HCT116 (cell line): ENCODE results near the gene CGRRF1. TPM values are rescaled to one million over a fixed set of nuclear protein-coding genes. Genes with fewer than 3 reads are reported as not detected.

Source experiments
- ATAC-seq: fragments of 200-7000 bp; cut with Tn5 transposase; 2 replicates; pipeline ENCODE4 v1.9.1; 2020; ENCODE audit warnings: mild to moderate bottlenecking, moderate library complexity
- BruUV-seq: library from RNA; stranded (reverse); fragments of 400-500 nt; replicated peaks from 2 replicates; lab custom pipeline; 2021; lab: Mats Ljungman, UMichigan
- CTCF ChIA-PET: fragments of 300-600 bp; sonication (Branson Sonifier 250); formaldehyde crosslinking; loops from one replicate; lab custom pipeline; 2021; ENCODE audit warnings: antibody characterized with exemption; lab: Charles Lee
- POLR2A ChIA-PET: fragments of 300-600, 350-600 bp; sonication (Branson Sonifier 250); formaldehyde crosslinking; loops from one replicate; lab custom pipeline; 2021; ENCODE audit warnings: antibody characterized with exemption; lab: Charles Lee
- RAD21 ChIA-PET, 2 experiments: fragments of 300-600 bp; sonication (Branson Sonifier 250); formaldehyde crosslinking; loops; one replicate each; lab custom pipeline; 2023; ENCODE audit warnings: low total read pairs in 2 of 2; ENCODE audit not compliant: uncharacterized antibody in 2 of 2, unreplicated experiment in 2 of 2, low non-redundant PET in 1 of 2; lab: Charles Lee
- DNase-seq: peaks from one replicate; pipeline ENCODE4 v3.0.0-alpha.2; 2010; ENCODE audit warnings: low read depth, low spot score
- H2AFZ ChIP-seq: fragments of 200-600 bp; shearing (Covaris generic), sonication (generic); 2 replicates; pipeline ENCODE4 v1.6.1; 2017; ENCODE audit warnings: low read depth, mixed run types, mixed read lengths, antibody characterized with exemption, low read length; ENCODE audit not compliant: poor library complexity, severe bottlenecking
- H3K27ac ChIP-seq: 2 replicates; pipeline ENCODE4 v1.5.1; 2012; ENCODE audit warnings: low read depth, low read length
- H3K27me3 ChIP-seq: fragments of 200-600 bp; sonication (generic); 2 replicates; pipeline ENCODE4 v1.6.1; 2016; ENCODE audit warnings: mixed run types, low read length, mixed read lengths; ENCODE audit not compliant: insufficient read depth
- H3K36me3 ChIP-seq, 2 experiments: fragments of 200-500 bp in 1 of 2; fragments of 200-600 bp in 1 of 2; sonication (Bioruptor generic) in 1 of 2; sonication (generic) in 1 of 2; 2 replicates each; pipeline versions ENCODE4 v1.5.1 to v1.6.1; 2014 to 2016; ENCODE audit warnings: low read length in 2 of 2, inconsistent platforms in 1 of 2, mixed read lengths in 1 of 2, mixed run types in 1 of 2; ENCODE audit not compliant: insufficient read depth in 2 of 2, control insufficient read depth in 1 of 2
- H3K4me1 ChIP-seq, 2 experiments: fragments of 200-600 bp in 1 of 2; sonication (generic) in 1 of 2; 2 replicates each; pipeline versions ENCODE4 v1.5.1 to v1.6.1; 2012 to 2017; ENCODE audit warnings: low read length in 2 of 2, inconsistent platforms in 1 of 2, mild to moderate bottlenecking in 1 of 2, mixed read lengths in 1 of 2, mixed run types in 1 of 2, moderate library complexity in 1 of 2; ENCODE audit not compliant: insufficient read depth in 2 of 2, control insufficient read depth in 1 of 2
- H3K4me2 ChIP-seq: fragments of 200-600 bp; sonication (generic); 2 replicates; pipeline ENCODE4 v1.6.1; 2017; ENCODE audit warnings: mixed run types, low read length, mixed read lengths
- H3K4me3 ChIP-seq, 2 experiments: fragments of 200-600 bp in 1 of 2; sonication (generic) in 1 of 2; replicated peaks in 1 of 2; 2 replicates each; pipeline ENCODE4 v1.5.1; 2011 to 2016; ENCODE audit warnings: low read length in 2 of 2, control low read depth in 1 of 2, low read depth in 1 of 2, mild to moderate bottlenecking in 1 of 2, mixed read lengths in 1 of 2, mixed run types in 1 of 2
- H3K79me2 ChIP-seq: fragments of 200-600 bp; sonication (generic); 2 replicates; pipeline ENCODE4 v1.6.1; 2017; ENCODE audit warnings: mild to moderate bottlenecking, mixed run types, low read length, moderate library complexity, mixed read lengths; ENCODE audit not compliant: insufficient read depth
- H3K9ac ChIP-seq: fragments of 200-600 bp; sonication (generic); 2 replicates; pipeline ENCODE4 v1.6.1; 2016; ENCODE audit warnings: low read length, mixed read lengths
- H3K9me2 ChIP-seq: fragments of 200-600 bp; sonication (generic), shearing (Covaris generic); 2 replicates; pipeline ENCODE4 v1.6.1; 2017; ENCODE audit warnings: mixed run types, mild to moderate bottlenecking, moderate library complexity; ENCODE audit not compliant: insufficient read depth
- H3K9me3 ChIP-seq, 2 experiments: fragments of 200-500 bp in 1 of 2; fragments of 200-600 bp in 1 of 2; sonication (Bioruptor generic) in 1 of 2; sonication (generic) in 1 of 2; 2 replicates each; pipeline ENCODE4 v1.6.1; 2014 to 2017; ENCODE audit warnings: low read length in 2 of 2, mixed read lengths in 2 of 2, inconsistent platforms in 1 of 2, low read depth in 1 of 2, mild to moderate bottlenecking in 1 of 2, mixed run types in 1 of 2, moderate library complexity in 1 of 2; ENCODE audit not compliant: control insufficient read depth in 1 of 2, insufficient read depth in 1 of 2
- H4K20me1 ChIP-seq: fragments of 200-600 bp; sonication (generic), shearing (Covaris generic); 2 replicates; pipeline ENCODE4 v1.6.1; 2017; ENCODE audit warnings: mixed run types, mild to moderate bottlenecking, moderate library complexity; ENCODE audit not compliant: insufficient read depth
- CBX3 ChIP-seq: IDR thresholded peaks from 2 replicates; pipeline ENCODE4 v1.6.1; 2012; ENCODE audit warnings: low read depth
- CEBPB ChIP-seq: IDR thresholded peaks from 2 replicates; pipeline ENCODE4 v1.6.1; 2012; ENCODE audit warnings: low read depth
- ELF1 ChIP-seq: IDR thresholded peaks from 2 replicates; pipeline ENCODE4 v1.6.1; 2012; ENCODE audit warnings: low read depth, borderline replicate concordance
- FOSL1 ChIP-seq: IDR thresholded peaks from 2 replicates; pipeline ENCODE4 v1.6.1; 2012; ENCODE audit warnings: low read depth
- JUND ChIP-seq: IDR thresholded peaks from 2 replicates; pipeline ENCODE4 v1.6.1; 2012
- POLR2A ChIP-seq: IDR thresholded peaks from 2 replicates; pipeline ENCODE4 v1.7.0; 2011; ENCODE audit warnings: borderline replicate concordance; ENCODE audit not compliant: insufficient read depth, insufficient read length; ENCODE audit errors: extremely low read depth
- SIN3A ChIP-seq: IDR thresholded peaks from 2 replicates; pipeline ENCODE4 v1.6.1; 2012; ENCODE audit warnings: low read depth
- SP1 ChIP-seq: IDR thresholded peaks from 2 replicates; pipeline ENCODE4 v1.6.1; 2012; ENCODE audit warnings: low read depth
- ZNF274 ChIP-seq: fragments of 200-500 bp; sonication (Bioruptor generic); IDR thresholded peaks from 2 replicates; pipeline ENCODE4 v1.6.1; 2014; ENCODE audit warnings: mild to moderate bottlenecking, low read depth, low read length, inconsistent platforms
- intact Hi-C: fragments of 100-400 bp; cut with micrococcal nuclease; formaldehyde crosslinking; loops from 2 replicates; pipeline ENCODE4 v1.10.0; 2022
- total RNA-seq: library from RNA; stranded (reverse); gene quantifications from one replicate; pipeline ENCODE4 v1.2.1, GENCODE V29; 2021; ENCODE audit not compliant: unreplicated experiment
- TF ChIP-seq, protein P1 (sequence below), 3 experiments: fragments of 200-600 bp in 1 of 3; sonication (generic) in 1 of 3; IDR thresholded peaks in 2 of 3; conservative IDR thresholded peaks in 1 of 3; 2 replicates each; pipeline ENCODE4 v1.5.1; 2012 to 2017; ENCODE audit warnings: low read depth in 2 of 3, low read length in 2 of 3, antibody characterized with exemption in 1 of 3, borderline replicate concordance in 1 of 3, control low read depth in 1 of 3, mild to moderate bottlenecking in 1 of 3, mixed read lengths in 1 of 3, mixed run types in 1 of 3, moderate library complexity in 1 of 3; ENCODE audit not compliant: insufficient read depth in 1 of 3
- TF ChIP-seq, protein P2 (sequence below): IDR thresholded peaks from 2 replicates; pipeline ENCODE4 v1.6.1; 2011; ENCODE audit warnings: mild to moderate bottlenecking, low read length, moderate library complexity; ENCODE audit not compliant: insufficient replicate concordance; ENCODE audit errors: extremely low read depth

The CGRRF1 gene
- total RNA-seq, 1 experiment from 2014 or later, result 15.9 TPM

DNA sequence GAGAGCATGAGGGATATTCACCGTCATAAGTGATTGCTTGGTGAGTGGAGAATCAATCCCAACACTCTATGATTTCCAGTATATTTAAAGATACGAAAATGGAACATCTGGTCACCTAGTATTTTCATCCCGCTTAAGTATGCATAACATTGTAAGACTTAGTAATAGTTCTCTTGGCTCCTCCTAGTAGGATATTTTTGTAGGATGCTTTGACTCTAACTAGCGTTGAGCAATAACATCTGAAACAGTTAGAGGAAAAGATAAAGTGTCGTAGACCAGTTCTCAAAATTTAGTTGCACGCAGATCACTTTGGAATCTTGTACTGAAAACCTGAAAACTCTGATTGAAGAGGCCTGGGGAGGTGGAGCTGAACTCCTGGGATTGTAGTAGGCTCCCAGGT lies 64.8 kb downstream of the CGRRF1 start:
- TF ChIP-seq, protein P1, sequence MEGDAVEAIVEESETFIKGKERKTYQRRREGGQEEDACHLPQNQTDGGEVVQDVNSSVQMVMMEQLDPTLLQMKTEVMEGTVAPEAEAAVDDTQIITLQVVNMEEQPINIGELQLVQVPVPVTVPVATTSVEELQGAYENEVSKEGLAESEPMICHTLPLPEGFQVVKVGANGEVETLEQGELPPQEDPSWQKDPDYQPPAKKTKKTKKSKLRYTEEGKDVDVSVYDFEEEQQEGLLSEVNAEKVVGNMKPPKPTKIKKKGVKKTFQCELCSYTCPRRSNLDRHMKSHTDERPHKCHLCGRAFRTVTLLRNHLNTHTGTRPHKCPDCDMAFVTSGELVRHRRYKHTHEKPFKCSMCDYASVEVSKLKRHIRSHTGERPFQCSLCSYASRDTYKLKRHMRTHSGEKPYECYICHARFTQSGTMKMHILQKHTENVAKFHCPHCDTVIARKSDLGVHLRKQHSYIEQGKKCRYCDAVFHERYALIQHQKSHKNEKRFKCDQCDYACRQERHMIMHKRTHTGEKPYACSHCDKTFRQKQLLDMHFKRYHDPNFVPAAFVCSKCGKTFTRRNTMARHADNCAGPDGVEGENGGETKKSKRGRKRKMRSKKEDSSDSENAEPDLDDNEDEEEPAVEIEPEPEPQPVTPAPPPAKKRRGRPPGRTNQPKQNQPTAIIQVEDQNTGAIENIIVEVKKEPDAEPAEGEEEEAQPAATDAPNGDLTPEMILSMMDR (IDR thresholded peaks at IDR 0.05 in 2 of 3, conservative IDR thresholded peaks at IDR 0.05 in 1 of 3; ENCODE audit: borderline replicate concordance in 1 of 3, insufficient read depth in 1 of 3, low read depth in 2 of 3, low read length in 2 of 3), result no peak
- TF ChIP-seq SIN3A (no peak), SP1 (no peak), CEBPB (no peak), FOSL1 (no peak), POLR2A (no peak), CBX3 (no peak)
- no peak overlapping the region for H3K9ac ChIP-seq
- H3K36me3 ChIP-seq, result peaks cover 0 to 26% of the 10 kb centered on the region in 2 experiments; a peak in 2 of 4 replicates
- no peaks in the 10 kb centered on the region for H3K27me3 ChIP-seq
- ChIA-PET RAD21 (no interaction called here), POLR2A (no interaction called here), CTCF (no interaction called here)
- no peak overlapping the region for H3K27ac ChIP-seq
- H3K4me2 ChIP-seq, result no peak overlapping the region
- ATAC-seq (no peak), DNase-seq (no peak)
- no peaks in the 10 kb centered on the region for H3K9me2 ChIP-seq
- peaks cover 12% of the 10 kb centered on the region; the same call in 1 of the 2 replicates for H3K79me2 ChIP-seq
- H3K9me3 ChIP-seq, result peaks cover 4 to 10% of the 10 kb centered on the region in 2 experiments; a peak in 2 of 4 replicates
- intact Hi-C loops, result no loop called here
- no peak overlapping the region for H3K4me3 ChIP-seq
- H3K4me1 ChIP-seq, result peaks cover 0 to 15% of the 10 kb centered on the region in 2 experiments; a peak in 1 of 4 replicates
- no TSS peak for BruUV-seq
- H2AFZ ChIP-seq, result no peak overlapping the region
- no peaks in the 10 kb centered on the region for H4K20me1 ChIP-seq

DNA sequence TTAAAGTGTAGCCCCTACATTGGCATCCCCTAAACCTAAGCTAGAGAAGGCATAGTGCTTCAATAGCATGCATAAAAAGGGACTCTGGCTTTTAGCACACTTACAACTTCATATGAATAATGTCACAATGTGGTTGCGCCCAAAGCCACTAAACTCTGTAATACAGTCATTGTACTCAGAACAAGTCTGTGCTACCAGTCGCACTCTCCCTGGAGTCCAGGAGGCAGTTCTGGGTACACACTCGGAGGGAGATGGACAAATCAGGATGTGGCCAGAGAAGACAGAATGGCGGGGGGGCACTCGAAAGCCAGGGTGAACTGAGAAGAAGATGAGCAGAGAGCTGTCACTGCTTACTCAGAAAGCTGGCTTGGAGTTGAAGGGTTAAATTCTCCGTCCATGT lies 67.8 kb downstream of the CGRRF1 start:
- Histone ChIP-seq H3K4me2 (no peak overlapping the region), H3K27ac (no peak overlapping the region), H3K36me3 (peaks cover 0 to 14% of the 10 kb centered on the region in 2 experiments; a peak in 1 of 4 replicates), H3K4me1 (no peaks in the 10 kb centered on the region), H3K4me3 (no peak overlapping the region), H3K9me2 (no peaks in the 10 kb centered on the region), H2AFZ (no peak overlapping the region), H3K9me3 (peaks cover 4% of the 10 kb centered on the region in 2 experiments; a peak in 1 of 4 replicates), H3K9ac (no peak overlapping the region), H4K20me1 (no peaks in the 10 kb centered on the region), H3K79me2 (no peaks in the 10 kb centered on the region), H3K27me3 (no peaks in the 10 kb centered on the region)
- DNase-seq (no peak), ATAC-seq (no peak)
- BruUV-seq, result no TSS peak
- intact Hi-C loops, result no loop called here
- TF ChIP-seq ELF1 (no peak), SIN3A (no peak), FOSL1 (no peak), ZNF274 (no peak), JUND (no peak)
- TF ChIP-seq, protein P2, sequence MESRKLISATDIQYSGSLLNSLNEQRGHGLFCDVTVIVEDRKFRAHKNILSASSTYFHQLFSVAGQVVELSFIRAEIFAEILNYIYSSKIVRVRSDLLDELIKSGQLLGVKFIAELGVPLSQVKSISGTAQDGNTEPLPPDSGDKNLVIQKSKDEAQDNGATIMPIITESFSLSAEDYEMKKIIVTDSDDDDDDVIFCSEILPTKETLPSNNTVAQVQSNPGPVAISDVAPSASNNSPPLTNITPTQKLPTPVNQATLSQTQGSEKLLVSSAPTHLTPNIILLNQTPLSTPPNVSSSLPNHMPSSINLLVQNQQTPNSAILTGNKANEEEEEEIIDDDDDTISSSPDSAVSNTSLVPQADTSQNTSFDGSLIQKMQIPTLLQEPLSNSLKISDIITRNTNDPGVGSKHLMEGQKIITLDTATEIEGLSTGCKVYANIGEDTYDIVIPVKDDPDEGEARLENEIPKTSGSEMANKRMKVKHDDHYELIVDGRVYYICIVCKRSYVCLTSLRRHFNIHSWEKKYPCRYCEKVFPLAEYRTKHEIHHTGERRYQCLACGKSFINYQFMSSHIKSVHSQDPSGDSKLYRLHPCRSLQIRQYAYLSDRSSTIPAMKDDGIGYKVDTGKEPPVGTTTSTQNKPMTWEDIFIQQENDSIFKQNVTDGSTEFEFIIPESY, result no peak
- RAD21 ChIA-PET, result no interaction called here
- CTCF ChIA-PET, result no interaction called here
- POLR2A ChIA-PET, result no interaction called here
